HG03095 (cell line): Measurements from ENCODE around the gene OOSP4B.
"Not testable (repeated sequence)": the region's sequence is repeated elsewhere in the genome, so short reads cannot be mapped to it uniquely, and the experiment has no call there.

Experiments
- ATAC-seq: cut with Tn5 transposase; IDR thresholded peaks from one replicate; pipeline ENCODE4 v1.9.1; 2021; ENCODE audit warnings: moderate library complexity; ENCODE audit not compliant: unreplicated experiment

The OOSP4B gene

DNA sequence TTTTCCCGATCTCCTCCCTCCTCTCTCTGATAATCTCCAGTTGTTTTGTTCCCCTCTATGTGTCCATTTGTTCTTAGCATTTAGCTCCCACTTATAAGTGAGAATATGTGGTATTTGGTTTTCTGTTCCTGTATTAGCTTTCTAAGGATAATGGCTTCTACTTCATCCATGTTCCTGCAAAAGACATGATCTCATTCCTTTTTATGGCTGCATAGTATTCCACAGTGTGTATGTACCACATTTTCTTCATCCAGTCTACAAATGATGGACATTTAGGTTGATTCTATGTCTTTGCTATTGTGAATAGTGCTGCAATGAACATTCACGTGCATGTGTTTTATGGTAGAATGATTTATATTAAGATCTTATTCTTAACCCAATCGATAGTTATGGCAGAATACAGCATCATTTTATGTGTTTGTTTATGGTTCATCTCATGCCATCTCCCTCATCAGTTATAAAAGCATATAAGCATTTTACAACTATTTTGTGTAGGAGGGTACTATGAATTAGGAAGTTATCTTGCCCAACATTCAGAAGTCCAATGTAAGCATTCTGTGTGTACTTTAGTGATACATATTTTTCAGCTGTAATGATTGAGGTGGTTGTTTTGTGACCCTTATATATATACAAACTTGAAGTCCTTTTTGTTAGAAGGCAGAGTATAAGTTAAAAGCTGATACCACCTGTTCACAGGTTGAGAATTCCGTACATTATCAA, 42.7 kb downstream of the OOSP4B start:
- ATAC-seq = no peak

DNA sequence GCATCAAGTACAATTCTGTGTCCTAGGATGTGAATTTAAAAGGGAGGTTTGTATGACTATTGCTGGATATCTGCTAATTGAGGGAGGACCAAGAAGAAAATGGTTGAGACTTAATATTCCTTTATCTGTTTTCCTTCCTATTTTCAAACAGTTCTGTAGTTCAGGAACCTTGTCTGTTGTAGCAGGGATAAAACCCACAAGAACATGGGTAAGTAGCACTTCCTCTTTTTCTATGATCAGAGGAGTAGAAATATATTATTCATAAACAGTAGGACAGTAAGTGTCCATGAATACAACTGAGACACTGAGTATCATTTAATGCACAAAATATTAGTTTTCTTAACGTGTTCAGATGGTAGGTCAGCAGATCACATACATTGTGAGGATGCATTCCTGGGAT, 47.1 kb downstream of the OOSP4B start:
- ATAC-seq = no peak

DNA sequence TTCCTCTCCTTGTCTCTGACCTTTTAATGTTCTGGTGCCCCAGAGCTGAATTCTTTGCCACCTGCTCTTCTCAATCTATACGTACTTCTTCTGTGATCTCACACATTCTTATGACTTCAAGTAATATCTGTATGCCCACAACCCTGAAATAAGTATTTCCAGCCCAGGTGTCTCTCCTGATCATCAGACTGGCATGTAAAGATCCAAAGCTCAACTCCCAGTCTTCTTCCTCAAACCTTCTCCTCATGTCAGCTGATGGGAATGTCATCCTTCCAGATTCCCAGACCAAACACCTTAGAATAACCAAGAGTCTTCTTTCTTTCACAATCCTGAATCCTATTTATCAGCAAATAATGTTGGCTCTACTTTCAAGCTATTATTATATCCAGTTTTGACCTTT, 48.8 kb downstream of the OOSP4B start:
- no peak for ATAC-seq

DNA sequence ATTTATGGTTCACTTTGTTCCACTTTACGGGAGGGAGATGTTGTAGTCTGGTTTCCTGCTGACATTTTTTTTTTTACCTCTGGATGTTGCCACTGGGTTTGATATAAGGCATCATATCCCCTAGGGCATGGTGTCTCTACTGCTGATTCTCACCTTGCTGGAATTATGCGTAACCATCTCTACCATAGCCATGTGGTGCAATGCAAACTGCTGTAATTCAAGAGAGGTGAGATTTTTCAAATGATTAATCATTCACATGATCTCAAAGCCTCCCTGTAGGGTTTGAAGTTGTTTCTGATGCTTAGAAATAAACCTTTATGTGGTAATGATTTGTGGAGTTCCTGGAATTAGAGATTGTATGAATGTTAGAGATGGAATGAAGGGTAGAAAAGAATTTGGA, 52.5 kb downstream of the OOSP4B start:
- ATAC-seq = no peak

DNA sequence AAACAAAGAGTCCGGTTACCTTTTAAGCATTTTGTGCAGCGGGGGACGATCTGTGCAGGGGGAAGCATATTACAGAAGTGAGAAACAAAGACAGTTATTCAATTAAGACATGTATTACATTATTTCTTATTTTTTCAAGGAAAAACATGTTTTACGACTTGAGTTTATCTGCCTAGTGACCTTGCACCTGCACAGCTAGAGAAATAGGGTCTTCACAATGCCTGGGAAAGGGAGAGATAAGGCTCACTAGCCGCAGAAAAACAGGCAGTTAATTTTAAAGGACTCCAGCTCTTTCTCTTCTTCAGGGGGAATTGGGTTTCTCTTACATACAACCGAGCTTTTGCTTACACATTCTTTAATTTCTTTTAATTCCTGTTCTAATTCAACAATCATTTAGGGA, 54.7 kb downstream of the OOSP4B start:
- not testable (repeated sequence) for ATAC-seq

DNA sequence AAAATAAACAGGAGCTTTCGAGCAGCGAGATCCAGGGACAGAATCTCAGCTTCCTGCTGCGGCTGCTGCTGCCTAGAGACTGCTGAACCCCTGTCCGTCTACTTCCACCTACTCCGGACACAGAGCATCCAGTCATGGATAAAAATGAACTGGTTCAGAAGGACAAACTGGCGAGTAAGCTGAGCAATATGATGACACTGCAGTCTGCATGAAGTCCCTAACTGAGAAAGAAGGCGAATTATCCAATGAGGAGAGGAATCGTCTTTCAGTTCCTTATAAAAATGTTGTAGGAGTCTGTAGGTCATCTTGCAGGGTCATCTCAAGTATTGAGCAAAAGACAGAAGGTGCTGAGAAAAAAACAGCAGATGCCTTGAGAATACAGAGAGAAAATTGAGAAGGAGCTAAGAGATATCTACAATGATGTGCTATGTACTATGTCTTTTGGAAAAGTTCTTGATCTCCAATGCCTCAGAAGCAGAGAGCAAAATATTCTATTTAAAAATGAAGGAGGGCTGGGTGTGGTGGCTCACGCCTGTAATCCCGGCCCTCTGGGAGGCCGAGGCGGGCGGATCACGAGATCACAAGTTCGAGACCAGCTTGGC, 60.3 kb downstream of the OOSP4B start:
- ATAC-seq = no peak

DNA sequence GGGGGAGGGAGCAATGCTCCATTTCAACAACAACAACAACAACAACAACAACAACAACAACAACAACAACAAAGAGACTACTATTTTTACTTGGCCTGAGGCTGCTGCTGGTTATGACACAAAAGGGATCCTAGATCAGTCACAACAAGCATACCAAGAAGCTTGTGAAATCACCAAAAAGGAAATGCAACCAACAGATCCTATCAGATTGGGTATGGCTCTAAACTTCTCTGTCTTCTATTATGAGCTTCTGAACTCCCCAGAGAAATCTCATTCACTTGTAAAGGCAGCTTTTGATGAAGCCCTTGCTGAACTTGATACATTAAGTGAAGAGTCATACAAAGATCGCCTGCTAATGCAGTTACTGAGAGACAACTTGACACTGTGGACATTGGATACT, 61.0 kb downstream of the OOSP4B start:
- ATAC-seq = no peak

DNA sequence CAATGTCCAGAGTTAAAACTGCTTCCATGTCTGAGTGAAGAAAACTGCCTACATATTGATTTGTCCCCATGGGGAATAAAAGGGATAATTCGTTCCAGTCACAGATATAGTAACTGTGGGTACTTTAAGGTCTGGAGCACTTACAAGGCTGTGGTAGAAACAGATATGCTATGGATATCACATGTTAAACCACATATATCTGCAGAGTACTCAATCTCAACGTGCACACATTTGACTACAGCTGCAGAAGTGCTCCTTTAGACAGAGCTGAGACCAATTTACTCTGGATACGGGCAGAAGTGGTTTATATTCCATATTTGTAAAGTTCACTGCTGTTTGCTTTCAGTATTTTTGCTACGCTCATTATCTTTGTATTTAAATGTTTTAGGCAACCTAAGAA, 61.8 kb downstream of the OOSP4B start:
- no peak for ATAC-seq

DNA sequence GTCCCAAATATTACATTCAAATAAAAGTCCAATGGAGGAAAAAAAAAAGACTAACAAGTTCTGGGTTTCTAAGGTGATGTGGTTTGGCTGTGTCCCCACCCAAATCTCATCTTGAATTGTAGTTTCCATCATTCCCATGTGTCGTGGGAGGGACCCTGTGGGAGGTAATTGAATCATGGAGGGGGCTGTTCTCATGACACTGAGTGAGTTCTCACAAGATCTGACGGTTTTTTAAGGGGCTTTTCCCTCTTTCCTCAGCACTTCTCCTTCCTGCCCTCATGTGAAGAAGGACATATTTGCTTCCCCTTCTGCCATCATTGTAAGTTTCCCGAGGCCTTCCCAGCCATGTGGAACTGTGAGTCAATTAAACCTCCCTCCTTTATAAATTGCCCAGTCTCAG, 63.6 kb downstream of the OOSP4B start:
- no peak for ATAC-seq
